ENCODE results near the gene FAM53C. TPM values are rescaled to one million over a fixed set of nuclear protein-coding genes. Genes with fewer than 3 reads are reported as not detected.

The FAM53C gene
- polyA plus RNA-seq (2013), result 39.8 and 41.7 TPM in 2 replicates

DNA sequence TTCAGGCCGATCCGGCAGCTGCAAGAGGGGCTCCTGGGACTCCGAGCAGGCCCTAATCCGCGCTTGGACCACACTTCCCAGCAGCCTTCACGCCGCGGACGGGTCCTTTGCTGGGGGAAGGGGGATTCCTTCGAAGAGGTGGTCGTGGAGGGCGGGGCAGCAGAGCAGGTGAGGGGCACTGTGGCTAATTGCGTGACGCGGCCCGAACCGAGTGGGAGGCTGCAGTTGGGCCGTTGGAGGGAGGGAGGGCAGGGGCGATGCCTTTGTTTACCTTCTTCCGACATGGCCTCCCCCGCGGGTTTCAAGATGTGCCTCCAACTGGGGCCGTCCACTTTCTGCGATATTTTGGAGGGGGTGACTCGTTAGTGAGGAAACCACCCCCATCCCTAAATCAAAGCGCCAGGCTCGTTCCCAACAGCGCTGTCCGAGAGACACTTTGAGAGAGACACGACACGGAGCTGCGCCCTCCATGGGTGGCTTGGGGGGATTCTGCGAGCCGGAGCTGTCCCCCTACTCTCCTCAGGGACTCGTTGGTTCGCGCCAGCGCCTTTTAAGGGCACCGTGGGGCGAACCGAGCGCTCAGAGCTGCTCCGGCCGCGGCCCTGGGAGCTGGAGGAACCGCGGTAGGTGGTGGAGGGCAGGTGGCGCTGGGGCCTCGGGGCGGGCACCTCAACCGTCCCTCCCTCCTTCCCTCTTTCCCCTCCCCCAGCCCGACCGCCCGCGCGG is at the start of gene FAM53C:
Gene FAM53C, plus strand, starts transcription at position 582 of the 726 bp plus-strand sequence. CDS start 3,070 bp downstream, outside the sequence.
- H2AFZ ChIP-seq (ENCODE audit: insufficient read depth, low read length, poor library complexity), result peak within 1 kb of the TSS; percentile 99
- peak within 1 kb of the TSS; percentile 100 for H4K91ac ChIP-seq (ENCODE audit: low read depth, low read length)
- peaks cover 16% of the 10 kb centered on the region for H3K79me1 ChIP-seq (ENCODE audit: low read length)
- H3K4me3 ChIP-seq (ENCODE audit: low read depth, low read length), result peak within 1 kb of the TSS; percentile 91
- peak within 1 kb of the TSS; percentile 100 for H4K8ac ChIP-seq (ENCODE audit: low read depth, low read length)
- peak within 1 kb of the TSS; percentile 99 for H3K14ac ChIP-seq (ENCODE audit: low read length)
- peak within 1 kb of the TSS; percentile 100 for H2BK120ac ChIP-seq (ENCODE audit: insufficient read depth, low read length, poor library complexity)
- H3K9ac ChIP-seq (ENCODE audit: low read length), result peak within 1 kb of the TSS; percentile 97
- peak within 1 kb of the TSS; percentile 99 for H4K12ac ChIP-seq (ENCODE audit: low read depth, low read length)
- no peaks in the 10 kb centered on the region for H3K9me3 ChIP-seq (ENCODE audit: insufficient read depth, low read depth, low read length)
- peaks cover 16% of the 10 kb centered on the region for H3K79me2 ChIP-seq (ENCODE audit: control insufficient read depth, insufficient read depth, low read length, poor library complexity)
- peak within 1 kb of the TSS; percentile 100 for H3K18ac ChIP-seq (ENCODE audit: low read length)
- peak within 1 kb of the TSS; percentile 99 for H3K4ac ChIP-seq (ENCODE audit: low read depth, low read length)
- peaks cover 3 to 12% of the 10 kb centered on the region in 2 experiments for H3K36me3 ChIP-seq (ENCODE audit: control insufficient read depth in 1 of 2, insufficient read depth in 2 of 2, low read length in 2 of 2)
- peak within 1 kb of the TSS; percentile 100 for H2BK5ac ChIP-seq (ENCODE audit: low read depth, low read length, poor library complexity)
- peak within 1 kb of the TSS; percentile 90 for H3K4me2 ChIP-seq (ENCODE audit: low read length)
- H3K23ac ChIP-seq (ENCODE audit: low read length), result no peak within 1 kb of the TSS
- H3K27ac ChIP-seq (ENCODE audit: low read depth, low read length), result peak within 1 kb of the TSS; percentile 94
- peak within 1 kb of the TSS; percentile 21 for H2AK5ac ChIP-seq (ENCODE audit: low read length)
- peaks cover 2 to 12% of the 10 kb centered on the region in 2 experiments for H3K4me1 ChIP-seq (ENCODE audit: control insufficient read depth in 1 of 2, insufficient read depth in 2 of 2, low read length in 2 of 2)
- H2BK12ac ChIP-seq (ENCODE audit: low read length), result peak within 1 kb of the TSS; percentile 100
- peak; percentile 80 to 96 for DNase-seq
- WGBS (ENCODE audit: extremely low coverage, insufficient coverage, insufficient read length), result no CpG with 5 or more reads among the region's 56 CpGs
- no peaks in the 10 kb centered on the region for H3K27me3 ChIP-seq (ENCODE audit: insufficient read depth, low read length)

DNA sequence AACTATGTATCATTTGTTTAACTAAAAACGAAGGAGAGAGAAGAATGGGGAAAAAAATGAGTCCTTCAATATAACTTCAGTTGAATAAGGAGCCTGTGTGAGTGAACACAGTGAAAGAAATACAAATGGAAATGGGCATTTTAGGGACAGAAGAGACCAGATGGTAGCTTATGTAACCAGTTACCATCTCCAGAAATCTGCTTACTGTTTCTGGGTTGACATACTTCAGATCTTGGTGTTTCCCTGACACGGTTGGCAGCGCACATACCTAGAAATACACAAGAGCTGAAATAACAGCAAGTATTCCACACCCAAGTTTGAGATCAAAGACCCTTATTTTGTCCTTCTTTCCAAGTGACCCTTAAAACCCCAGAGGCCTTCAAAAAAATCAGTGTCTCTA is 48.8 kb upstream of the FAM53C start:
- no peaks in the 10 kb centered on the region for H3K27me3 ChIP-seq (ENCODE audit: insufficient read depth, low read length)
- no peak for DNase-seq
- no CpG with 5 or more reads among the region's 3 CpGs for WGBS (ENCODE audit: extremely low coverage, insufficient coverage, insufficient read length)
- no peaks in the 10 kb centered on the region for H3K79me2 ChIP-seq (ENCODE audit: control insufficient read depth, insufficient read depth, low read length, poor library complexity)
- H3K14ac ChIP-seq (ENCODE audit: low read length), result no peak overlapping the region
- peaks cover 4 to 6% of the 10 kb centered on the region in 2 experiments for H3K36me3 ChIP-seq (ENCODE audit: control insufficient read depth in 1 of 2, insufficient read depth in 2 of 2, low read length in 2 of 2)
- no peak overlapping the region for H2BK12ac ChIP-seq (ENCODE audit: low read length)
- H4K8ac ChIP-seq (ENCODE audit: low read depth, low read length), result no peak overlapping the region
- H3K4me1 ChIP-seq (ENCODE audit: control insufficient read depth in 1 of 2, insufficient read depth in 2 of 2, low read length in 2 of 2), result no peaks in the 10 kb centered on the region
- H2BK5ac ChIP-seq (ENCODE audit: low read depth, low read length, poor library complexity), result no peak overlapping the region
- no peak overlapping the region for H4K12ac ChIP-seq (ENCODE audit: low read depth, low read length)
- H4K91ac ChIP-seq (ENCODE audit: low read depth, low read length), result no peak overlapping the region
- no peak overlapping the region for H3K23ac ChIP-seq (ENCODE audit: low read length)
- no peak overlapping the region for H2AFZ ChIP-seq (ENCODE audit: insufficient read depth, low read length, poor library complexity)
- no peak overlapping the region for H3K4me2 ChIP-seq (ENCODE audit: low read length)
- no peaks in the 10 kb centered on the region for H3K79me1 ChIP-seq (ENCODE audit: low read length)
- no peak overlapping the region for H3K27ac ChIP-seq (ENCODE audit: low read depth, low read length)
- H3K4me3 ChIP-seq (ENCODE audit: low read depth, low read length), result no peak overlapping the region
- no peak overlapping the region for H3K18ac ChIP-seq (ENCODE audit: low read length)
- H2AK5ac ChIP-seq (ENCODE audit: low read length), result no peak overlapping the region
- no peak overlapping the region for H3K4ac ChIP-seq (ENCODE audit: low read depth, low read length)
- no peaks in the 10 kb centered on the region for H3K9me3 ChIP-seq (ENCODE audit: insufficient read depth, low read depth, low read length)
- H2BK120ac ChIP-seq (ENCODE audit: insufficient read depth, low read length, poor library complexity), result no peak overlapping the region
- no peak overlapping the region for H3K9ac ChIP-seq (ENCODE audit: low read length)

DNA sequence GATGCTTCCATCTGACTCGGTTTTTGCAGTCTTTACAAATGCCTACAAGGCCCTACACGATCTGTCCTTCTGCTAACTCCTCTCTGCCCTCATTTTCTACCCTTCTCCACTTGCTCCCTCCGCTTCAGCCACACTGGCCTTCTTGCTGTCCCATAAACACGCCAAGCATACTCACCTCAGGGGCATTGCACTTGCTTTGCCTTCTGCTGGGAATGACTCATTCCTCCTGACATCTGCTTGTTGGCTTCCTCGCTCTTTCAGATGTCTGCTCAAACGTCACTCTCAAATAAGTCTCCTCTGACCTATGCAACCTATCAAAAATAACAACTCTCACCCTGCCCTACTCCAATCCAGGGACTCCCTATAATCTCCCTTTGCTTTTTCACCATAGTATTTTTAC is 34.7 kb upstream of the FAM53C start:
- H3K23ac ChIP-seq (ENCODE audit: low read length), result no peak overlapping the region
- no peak overlapping the region for H3K9ac ChIP-seq (ENCODE audit: low read length)
- no CpG with 5 or more reads among the region's 6 CpGs for WGBS (ENCODE audit: extremely low coverage, insufficient coverage, insufficient read length)
- H2AFZ ChIP-seq (ENCODE audit: insufficient read depth, low read length, poor library complexity), result no peak overlapping the region
- DNase-seq, result peak; percentile 20 to 67
- H3K4ac ChIP-seq (ENCODE audit: low read depth, low read length), result no peak overlapping the region
- H2AK5ac ChIP-seq (ENCODE audit: low read length), result no peak overlapping the region
- H3K4me2 ChIP-seq (ENCODE audit: low read length), result no peak overlapping the region
- H3K27ac ChIP-seq (ENCODE audit: low read depth, low read length), result no peak overlapping the region
- no peak overlapping the region for H4K91ac ChIP-seq (ENCODE audit: low read depth, low read length)
- no peak overlapping the region for H2BK5ac ChIP-seq (ENCODE audit: low read depth, low read length, poor library complexity)
- H3K27me3 ChIP-seq (ENCODE audit: insufficient read depth, low read length), result no peaks in the 10 kb centered on the region
- no peak overlapping the region for H3K14ac ChIP-seq (ENCODE audit: low read length)
- H3K79me1 ChIP-seq (ENCODE audit: low read length), result no peaks in the 10 kb centered on the region
- no peak overlapping the region for H3K18ac ChIP-seq (ENCODE audit: low read length)
- no peaks in the 10 kb centered on the region for H3K9me3 ChIP-seq (ENCODE audit: insufficient read depth, low read depth, low read length)
- no peak overlapping the region for H2BK120ac ChIP-seq (ENCODE audit: insufficient read depth, low read length, poor library complexity)
- no peaks in the 10 kb centered on the region for H3K79me2 ChIP-seq (ENCODE audit: control insufficient read depth, insufficient read depth, low read length, poor library complexity)
- H2BK12ac ChIP-seq (ENCODE audit: low read length), result no peak overlapping the region
- peaks cover 0 to 1% of the 10 kb centered on the region in 2 experiments for H3K36me3 ChIP-seq (ENCODE audit: control insufficient read depth in 1 of 2, insufficient read depth in 2 of 2, low read length in 2 of 2)
- no peak overlapping the region for H4K8ac ChIP-seq (ENCODE audit: low read depth, low read length)
- no peaks in the 10 kb centered on the region for H3K4me1 ChIP-seq (ENCODE audit: control insufficient read depth in 1 of 2, insufficient read depth in 2 of 2, low read length in 2 of 2)
- H3K4me3 ChIP-seq (ENCODE audit: low read depth, low read length), result no peak overlapping the region
- H4K12ac ChIP-seq (ENCODE audit: low read depth, low read length), result no peak overlapping the region

DNA sequence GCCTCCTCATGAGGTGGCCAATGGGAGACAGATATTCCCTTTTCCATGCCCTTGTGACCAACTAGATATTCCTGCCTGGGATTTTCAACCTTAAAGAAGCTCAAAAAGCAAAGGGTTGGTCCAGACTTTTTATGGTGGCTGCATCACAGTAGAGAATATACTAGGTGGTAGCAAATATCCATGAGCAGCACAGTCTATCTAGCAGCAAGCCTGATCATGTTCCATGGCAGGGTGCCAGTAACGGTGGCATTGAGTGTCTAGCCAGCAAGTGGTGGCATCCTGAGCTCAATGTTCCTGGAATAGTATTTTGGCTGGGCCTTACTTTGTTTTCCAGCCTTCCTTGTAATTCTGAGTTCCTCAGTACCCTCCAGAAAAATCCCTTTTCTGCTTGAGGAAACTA is 32.3 kb upstream of the FAM53C start:
- H2AFZ ChIP-seq (ENCODE audit: insufficient read depth, low read length, poor library complexity), result no peak overlapping the region
- no peaks in the 10 kb centered on the region for H3K79me1 ChIP-seq (ENCODE audit: low read length)
- H3K4me2 ChIP-seq (ENCODE audit: low read length), result no peak overlapping the region
- H2BK120ac ChIP-seq (ENCODE audit: insufficient read depth, low read length, poor library complexity), result no peak overlapping the region
- no peak overlapping the region for H3K23ac ChIP-seq (ENCODE audit: low read length)
- H3K27me3 ChIP-seq (ENCODE audit: insufficient read depth, low read length), result no peaks in the 10 kb centered on the region
- no CpG with 5 or more reads among the region's 1 CpG for WGBS (ENCODE audit: extremely low coverage, insufficient coverage, insufficient read length)
- H4K8ac ChIP-seq (ENCODE audit: low read depth, low read length), result no peak overlapping the region
- H3K9me3 ChIP-seq (ENCODE audit: insufficient read depth, low read depth, low read length), result no peaks in the 10 kb centered on the region
- H2AK5ac ChIP-seq (ENCODE audit: low read length), result no peak overlapping the region
- H3K4me3 ChIP-seq (ENCODE audit: low read depth, low read length), result no peak overlapping the region
- no peak overlapping the region for H3K14ac ChIP-seq (ENCODE audit: low read length)
- H3K9ac ChIP-seq (ENCODE audit: low read length), result no peak overlapping the region
- no peak overlapping the region for H2BK12ac ChIP-seq (ENCODE audit: low read length)
- DNase-seq, result no peak
- no peak overlapping the region for H3K18ac ChIP-seq (ENCODE audit: low read length)
- H3K4ac ChIP-seq (ENCODE audit: low read depth, low read length), result no peak overlapping the region
- H3K27ac ChIP-seq (ENCODE audit: low read depth, low read length), result no peak overlapping the region
- no peak overlapping the region for H2BK5ac ChIP-seq (ENCODE audit: low read depth, low read length, poor library complexity)
- no peak overlapping the region for H4K12ac ChIP-seq (ENCODE audit: low read depth, low read length)
- H3K4me1 ChIP-seq (ENCODE audit: control insufficient read depth in 1 of 2, insufficient read depth in 2 of 2, low read length in 2 of 2), result no peaks in the 10 kb centered on the region
- H3K36me3 ChIP-seq (ENCODE audit: control insufficient read depth in 1 of 2, insufficient read depth in 2 of 2, low read length in 2 of 2), result no peaks in the 10 kb centered on the region
- H4K91ac ChIP-seq (ENCODE audit: low read depth, low read length), result no peak overlapping the region
- no peaks in the 10 kb centered on the region for H3K79me2 ChIP-seq (ENCODE audit: control insufficient read depth, insufficient read depth, low read length, poor library complexity)

All from trophoblast cell (in vitro differentiated cells and primary cell).